Neural crest cell (in vitro differentiated cells): ENCODE measurements around the gene AGPS. TPM values are rescaled to one million over a fixed set of nuclear protein-coding genes. Genes with fewer than 3 reads are reported as not detected.
A peak's percentile ranks its signal among the peaks of the same experiment; 100 is the strongest.

ENCODE experiments used
- DNase-seq: peaks from one replicate; pipeline ENCODE4 v3.0.0; 2021; ENCODE audit warnings: low read depth, mixed read lengths, low spot score
- H3K27ac Mint-ChIP-seq: one replicate; pipeline ENCODE4 v1.8.0; 2021; ENCODE audit warnings: mild to moderate bottlenecking, mixed read lengths; ENCODE audit not compliant: unreplicated experiment
- H3K27me3 Mint-ChIP-seq: 2 replicates; pipeline ENCODE4 v1.8.0; 2021; ENCODE audit warnings: low read depth, mild to moderate bottlenecking, mixed read lengths
- H3K36me3 Mint-ChIP-seq: 2 replicates; pipeline ENCODE4 v1.8.0; 2021; ENCODE audit warnings: low read depth, mild to moderate bottlenecking, mixed read lengths
- H3K4me1 Mint-ChIP-seq: 2 replicates; pipeline ENCODE4 v1.8.0; 2021; ENCODE audit warnings: mixed read lengths
- H3K4me3 Mint-ChIP-seq: one replicate; pipeline ENCODE4 v1.8.0; 2021; ENCODE audit warnings: mild to moderate bottlenecking, mixed read lengths
- H3K9me3 Mint-ChIP-seq: 2 replicates; pipeline ENCODE4 v1.8.0; 2021; ENCODE audit warnings: mixed read lengths
- total RNA-seq: library from RNA; stranded (reverse); gene quantifications from 2 replicates; pipeline ENCODE4 v1.2.1, GENCODE V29; 2021
- TF ChIP-seq, protein P1 (sequence below): fragments of 200-600 bp; sonication (generic); conservative IDR thresholded peaks from 2 replicates; pipeline ENCODE4 v1.5.0; 2021; ENCODE audit warnings: antibody characterized with exemption, mild to moderate bottlenecking

AGPS gene
- total RNA-seq, 1 donor from 2014 or later: 51.5 TPM

DNA sequence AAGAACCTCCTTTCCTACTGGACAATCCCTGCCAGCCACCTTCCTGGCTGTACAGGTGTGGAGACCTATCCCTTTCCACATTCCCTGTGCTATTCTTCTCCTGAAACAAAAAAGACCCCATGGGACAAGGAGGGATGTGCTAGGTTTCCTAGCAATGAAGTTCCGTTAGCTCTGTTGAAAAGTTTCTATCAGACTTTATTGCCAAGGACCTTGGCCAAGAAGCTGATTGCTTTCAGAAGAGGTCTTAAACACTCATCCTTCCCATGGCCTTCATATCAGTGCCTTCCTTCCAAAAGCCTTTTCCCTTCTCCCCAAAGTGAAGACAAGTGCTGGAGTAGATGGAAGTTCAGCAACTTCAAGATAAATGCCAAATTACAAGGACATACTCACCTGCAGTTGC lies 194.8 kb downstream of the AGPS start:
- no peak overlapping the region for H3K27ac Mint-ChIP-seq
- no peak overlapping the region for H3K4me3 Mint-ChIP-seq
- H3K27me3 Mint-ChIP-seq: no peaks in the 10 kb centered on the region
- H3K36me3 Mint-ChIP-seq: no peaks in the 10 kb centered on the region
- H3K9me3 Mint-ChIP-seq: no peaks in the 10 kb centered on the region
- TF ChIP-seq, protein P1, sequence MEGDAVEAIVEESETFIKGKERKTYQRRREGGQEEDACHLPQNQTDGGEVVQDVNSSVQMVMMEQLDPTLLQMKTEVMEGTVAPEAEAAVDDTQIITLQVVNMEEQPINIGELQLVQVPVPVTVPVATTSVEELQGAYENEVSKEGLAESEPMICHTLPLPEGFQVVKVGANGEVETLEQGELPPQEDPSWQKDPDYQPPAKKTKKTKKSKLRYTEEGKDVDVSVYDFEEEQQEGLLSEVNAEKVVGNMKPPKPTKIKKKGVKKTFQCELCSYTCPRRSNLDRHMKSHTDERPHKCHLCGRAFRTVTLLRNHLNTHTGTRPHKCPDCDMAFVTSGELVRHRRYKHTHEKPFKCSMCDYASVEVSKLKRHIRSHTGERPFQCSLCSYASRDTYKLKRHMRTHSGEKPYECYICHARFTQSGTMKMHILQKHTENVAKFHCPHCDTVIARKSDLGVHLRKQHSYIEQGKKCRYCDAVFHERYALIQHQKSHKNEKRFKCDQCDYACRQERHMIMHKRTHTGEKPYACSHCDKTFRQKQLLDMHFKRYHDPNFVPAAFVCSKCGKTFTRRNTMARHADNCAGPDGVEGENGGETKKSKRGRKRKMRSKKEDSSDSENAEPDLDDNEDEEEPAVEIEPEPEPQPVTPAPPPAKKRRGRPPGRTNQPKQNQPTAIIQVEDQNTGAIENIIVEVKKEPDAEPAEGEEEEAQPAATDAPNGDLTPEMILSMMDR: no peak
- H3K4me1 Mint-ChIP-seq: no peaks in the 10 kb centered on the region
- no peak for DNase-seq

DNA sequence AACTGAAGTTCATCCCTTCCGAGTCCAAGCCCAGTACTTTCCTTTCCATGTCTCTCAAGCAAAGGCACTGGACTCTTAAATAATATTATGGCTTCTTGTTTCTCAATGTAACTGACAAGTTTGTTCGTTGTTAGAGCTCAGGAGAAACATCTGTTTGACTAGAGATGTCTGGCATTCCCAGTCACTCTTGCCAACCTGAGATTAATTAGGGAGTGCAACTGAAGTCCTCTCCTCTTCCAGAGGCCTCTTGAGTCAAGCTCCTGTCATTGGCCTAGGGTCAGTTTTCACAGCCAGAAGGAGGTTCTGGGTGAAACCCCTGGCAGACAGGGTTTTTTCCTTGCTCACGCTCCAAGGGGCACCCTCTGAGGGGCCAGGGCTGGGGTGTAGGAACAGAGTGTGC lies 196.1 kb downstream of the AGPS start:
- Mint-ChIP-seq H3K36me3 (no peaks in the 10 kb centered on the region), H3K4me3 (no peak overlapping the region), H3K27ac (no peak overlapping the region), H3K4me1 (peaks cover 10% of the 10 kb centered on the region), H3K27me3 (no peaks in the 10 kb centered on the region), H3K9me3 (no peaks in the 10 kb centered on the region)
- DNase-seq: no peak
- TF ChIP-seq, protein P1: no peak

DNA sequence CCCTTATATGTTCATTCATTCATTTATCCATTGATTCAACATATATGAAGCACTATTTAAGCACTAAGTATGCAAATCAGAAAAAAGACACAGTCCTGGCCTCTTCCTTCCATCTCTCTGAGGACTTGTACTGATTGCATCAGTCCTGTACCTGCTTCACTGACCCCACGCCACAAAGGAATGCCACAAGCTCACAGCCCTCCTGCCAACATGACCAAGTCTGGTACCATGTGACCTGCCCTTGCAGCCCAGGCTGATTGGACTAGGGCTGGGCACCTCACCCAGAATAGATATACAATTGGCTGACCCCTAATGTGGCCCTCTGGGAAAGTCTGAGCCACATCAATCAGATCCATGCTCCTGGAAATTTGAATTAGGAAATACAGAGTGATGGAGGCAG lies 196.6 kb downstream of the AGPS start:
- TF ChIP-seq, protein P1: no peak
- no peak for DNase-seq
- Mint-ChIP-seq H3K4me3 (no peak overlapping the region), H3K9me3 (no peaks in the 10 kb centered on the region), H3K27ac (no peak overlapping the region), H3K4me1 (peaks cover 15% of the 10 kb centered on the region), H3K27me3 (no peaks in the 10 kb centered on the region), H3K36me3 (no peaks in the 10 kb centered on the region)

DNA sequence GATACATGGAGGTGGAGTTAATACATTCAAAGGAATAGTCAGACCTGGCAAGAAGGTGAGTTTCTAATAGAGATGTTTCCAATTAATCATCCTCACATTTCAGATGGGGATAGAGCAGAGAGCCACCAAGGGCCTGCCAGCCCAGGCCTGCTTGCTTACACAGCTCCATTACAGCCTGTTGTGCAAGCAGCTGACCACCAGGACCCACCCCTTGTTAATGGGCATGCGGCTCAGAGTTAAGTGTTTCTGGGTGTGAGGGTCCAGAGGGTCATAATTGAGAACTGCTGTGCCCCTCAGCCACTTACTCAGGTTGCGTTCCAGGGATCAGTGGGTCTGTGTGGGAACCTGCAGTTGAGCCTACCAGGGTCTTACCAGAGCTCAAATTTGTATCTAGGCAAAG lies 199.8 kb downstream of the AGPS start:
- no peak for DNase-seq
- no peak overlapping the region for H3K4me3 Mint-ChIP-seq
- H3K9me3 Mint-ChIP-seq: no peaks in the 10 kb centered on the region
- H3K4me1 Mint-ChIP-seq: peaks cover 18% of the 10 kb centered on the region
- H3K27me3 Mint-ChIP-seq: no peaks in the 10 kb centered on the region
- no peak overlapping the region for H3K27ac Mint-ChIP-seq
- no peaks in the 10 kb centered on the region for H3K36me3 Mint-ChIP-seq
- TF ChIP-seq, protein P1: no peak

DNA sequence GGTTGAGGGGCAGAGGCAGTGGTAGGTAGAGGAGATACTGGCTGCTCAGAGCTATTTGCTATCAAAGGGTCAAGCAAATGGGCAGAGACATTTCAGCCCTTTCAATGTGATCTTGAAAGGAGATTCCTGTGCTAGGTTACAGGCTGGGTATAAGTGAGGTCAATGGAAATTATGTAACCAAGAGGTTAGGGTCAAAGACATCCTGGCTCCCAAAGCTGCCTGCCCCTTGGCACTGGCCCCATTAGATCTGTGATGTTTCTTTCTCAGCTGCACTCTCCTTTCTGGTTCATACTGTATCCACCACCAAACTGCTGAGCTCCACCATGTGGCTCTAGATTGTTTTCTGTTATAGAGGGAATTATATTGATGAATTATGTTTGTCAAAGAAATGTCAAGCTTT lies 200.4 kb downstream of the AGPS start:
- H3K27ac Mint-ChIP-seq: no peak overlapping the region
- peaks cover 23% of the 10 kb centered on the region for H3K4me1 Mint-ChIP-seq
- no peaks in the 10 kb centered on the region for H3K9me3 Mint-ChIP-seq
- no peak overlapping the region for H3K4me3 Mint-ChIP-seq
- DNase-seq: no peak
- no peaks in the 10 kb centered on the region for H3K36me3 Mint-ChIP-seq
- TF ChIP-seq, protein P1: no peak
- H3K27me3 Mint-ChIP-seq: no peaks in the 10 kb centered on the region

DNA sequence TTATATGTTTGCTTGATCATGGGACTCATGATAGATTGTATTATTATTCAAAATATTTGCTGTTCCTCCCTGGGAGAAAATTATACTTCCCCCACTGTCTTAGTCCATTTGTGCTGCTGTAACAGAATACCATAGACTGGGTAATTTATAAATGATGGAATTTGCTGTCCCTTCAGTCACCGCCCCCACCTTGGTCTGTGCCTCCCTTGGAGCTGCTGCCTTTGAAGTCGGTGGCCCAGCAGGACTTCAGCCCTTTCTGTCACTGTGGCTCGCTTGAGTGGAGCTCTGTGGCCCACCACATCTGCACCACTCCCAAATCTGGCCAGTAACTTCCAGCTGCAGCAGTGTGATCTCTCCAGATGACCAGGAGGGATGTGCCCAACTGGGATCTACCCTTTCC lies 200.8 kb downstream of the AGPS start:
- Mint-ChIP-seq H3K36me3 (no peaks in the 10 kb centered on the region), H3K9me3 (no peaks in the 10 kb centered on the region), H3K27ac (peak overlapping the region; percentile 67), H3K27me3 (no peaks in the 10 kb centered on the region), H3K4me3 (no peak overlapping the region), H3K4me1 (peaks cover 28% of the 10 kb centered on the region)
- TF ChIP-seq, protein P1: no peak
- DNase-seq: no peak
